Right lobe of liver (tissue), 6 donors: Measurements from ENCODE around the gene HSCB. TPM values are rescaled to one million over a fixed set of nuclear protein-coding genes. Genes with fewer than 3 reads are reported as not detected.
A peak's percentile ranks its signal among the peaks of the same experiment; 100 is the strongest.

Experiments
- ATAC-seq, 4 donors: fragments of 200-7000 bp; cut with Tn5 transposase; one replicate each; pipeline ENCODE4 v1.9.1; 2020; ENCODE audit warnings: mild to moderate bottlenecking in 4 of 4, moderate library complexity in 4 of 4
- DNase-seq, 3 donors: peaks; one replicate each; pipeline ENCODE4 v3.0.0-alpha.2; 2020
- H3K27ac ChIP-seq, 3 donors: fragments of 200-600 bp; one replicate each; pipeline ENCODE4 v1.8.0; 2022
- H3K27me3 ChIP-seq, 2 donors: fragments of 200-600 bp; one replicate each; pipeline ENCODE4 v1.8.0; 2022
- H3K36me3 ChIP-seq, 4 donors: fragments of 200-600 bp; sonication (generic) in 1 of 4; one replicate each; pipeline versions ENCODE4 v1.5.1 to v1.8.0; 2017 to 2022; ENCODE audit warnings: control low read depth in 1 of 4
- H3K4me1 ChIP-seq, 4 donors: fragments of 200-600 bp; sonication (generic) in 1 of 4; one replicate each; pipeline versions ENCODE4 v1.5.1 to v1.8.0; 2017 to 2022; ENCODE audit warnings: control low read depth in 1 of 4
- H3K4me3 ChIP-seq, 3 donors: fragments of 200-600 bp; one replicate each; pipeline ENCODE4 v1.8.0; 2022
- H3K9me3 ChIP-seq, 4 donors: fragments of 200-600 bp; sonication (generic) in 1 of 4; one replicate each; pipeline versions ENCODE4 v1.5.1 to v1.8.0; 2017 to 2022; ENCODE audit warnings: control low read depth in 1 of 4
- POLR2A ChIP-seq: fragments of 450-650 bp; IDR thresholded peaks from one replicate; pipeline ENCODE4 v1.6.1; 2017; ENCODE audit warnings: antibody characterized with exemption, mild to moderate bottlenecking
- WGBS: methylation state at CpG from one replicate; pipeline ENCODE4 v1.1.6; 2018; ENCODE audit warnings: low coverage, low lambda C conversion rate; ENCODE audit not compliant: insufficient coverage; ENCODE audit errors: missing lambda C conversion rate; 5-methylcytosine and 5-hydroxymethylcytosine counted together
- intact Hi-C, 2 donors: fragments of 100-400 bp; cut with DNase I; formaldehyde crosslinking; loops; one replicate each; pipeline versions ENCODE4 v1.11.2 to v1.14.1; 2022
- total RNA-seq, 6 experiments: library from RNA; depleted of rRNA in 2 of 6; stranded (reverse); fragments of >200 nt in 2 of 6; fragmentation: NEBNext Ultra II Directional in 3 of 6; extraction: Animal tissue kit (Norgen Biotek cat#: 25700) in 3 of 6; gene quantifications; one replicate each; pipeline versions ENCODE4 v1.1.0 to v1.2.4, GENCODE V29; 2016 to 2023
- TF ChIP-seq, protein P1 (sequence below), 4 donors: fragments of 200-600 bp in 3 of 4; fragments of 450-650 bp in 1 of 4; IDR thresholded peaks; one replicate each; pipeline versions ENCODE4 v1.5.1 to v1.8.0; 2016 to 2022; ENCODE audit warnings: antibody characterized with exemption in 4 of 4, mild to moderate bottlenecking in 2 of 4
- donor health status: DM: no; HTN: yes; CAD: no.
- donor health status: DM: no; HTN: no; CAD: no.
- donor health status: DM: no; HTN: no; CAD: no.
- donor health status: DM: no; HTN: yes; CAD: no.
- donor health status: DM: no; HTN: yes; CAD: no.

The HSCB gene
- total RNA-seq, 6 experiments from 2014 or later, result 11.6 to 29.0 (median 13.4) TPM

DNA sequence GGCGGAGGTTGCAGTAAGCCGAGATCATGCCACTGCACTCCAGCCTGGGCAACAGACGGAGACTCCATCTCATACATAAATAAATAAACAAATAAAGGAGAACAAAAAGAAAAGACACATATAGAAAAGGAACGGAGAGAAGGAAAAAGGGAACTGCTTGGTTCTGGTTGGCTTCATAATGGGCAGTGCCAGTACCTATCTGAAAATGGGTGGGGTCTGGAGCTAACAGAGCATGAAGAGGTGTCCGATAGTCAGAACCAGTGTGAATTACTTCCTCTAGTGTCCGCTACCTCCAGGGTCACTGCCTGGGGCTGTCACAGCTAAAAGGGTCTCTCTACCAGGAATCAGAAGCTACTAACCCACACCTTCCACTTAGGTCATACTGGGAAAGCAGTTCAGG lies 35.0 kb upstream of the HSCB start:
- no peaks in the 10 kb centered on the region for H3K27me3 ChIP-seq
- H3K36me3 ChIP-seq, result no peaks in the 10 kb centered on the region
- H3K4me3 ChIP-seq, result no peak overlapping the region
- intact Hi-C loops, result no loop called here
- ATAC-seq (no peak), DNase-seq (no peak)
- H3K27ac ChIP-seq, result no peak overlapping the region
- H3K4me1 ChIP-seq, result peaks cover 0 to 9% (median 0%) of the 10 kb centered on the region in 4 donors
- TF ChIP-seq, protein P1, sequence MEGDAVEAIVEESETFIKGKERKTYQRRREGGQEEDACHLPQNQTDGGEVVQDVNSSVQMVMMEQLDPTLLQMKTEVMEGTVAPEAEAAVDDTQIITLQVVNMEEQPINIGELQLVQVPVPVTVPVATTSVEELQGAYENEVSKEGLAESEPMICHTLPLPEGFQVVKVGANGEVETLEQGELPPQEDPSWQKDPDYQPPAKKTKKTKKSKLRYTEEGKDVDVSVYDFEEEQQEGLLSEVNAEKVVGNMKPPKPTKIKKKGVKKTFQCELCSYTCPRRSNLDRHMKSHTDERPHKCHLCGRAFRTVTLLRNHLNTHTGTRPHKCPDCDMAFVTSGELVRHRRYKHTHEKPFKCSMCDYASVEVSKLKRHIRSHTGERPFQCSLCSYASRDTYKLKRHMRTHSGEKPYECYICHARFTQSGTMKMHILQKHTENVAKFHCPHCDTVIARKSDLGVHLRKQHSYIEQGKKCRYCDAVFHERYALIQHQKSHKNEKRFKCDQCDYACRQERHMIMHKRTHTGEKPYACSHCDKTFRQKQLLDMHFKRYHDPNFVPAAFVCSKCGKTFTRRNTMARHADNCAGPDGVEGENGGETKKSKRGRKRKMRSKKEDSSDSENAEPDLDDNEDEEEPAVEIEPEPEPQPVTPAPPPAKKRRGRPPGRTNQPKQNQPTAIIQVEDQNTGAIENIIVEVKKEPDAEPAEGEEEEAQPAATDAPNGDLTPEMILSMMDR (IDR thresholded peaks at IDR 0.05), result no peak
- TF ChIP-seq POLR2A, result no peak
- no peaks in the 10 kb centered on the region for H3K9me3 ChIP-seq
- WGBS, result 92% methylated on average over 4 of the region's 6 CpGs

DNA sequence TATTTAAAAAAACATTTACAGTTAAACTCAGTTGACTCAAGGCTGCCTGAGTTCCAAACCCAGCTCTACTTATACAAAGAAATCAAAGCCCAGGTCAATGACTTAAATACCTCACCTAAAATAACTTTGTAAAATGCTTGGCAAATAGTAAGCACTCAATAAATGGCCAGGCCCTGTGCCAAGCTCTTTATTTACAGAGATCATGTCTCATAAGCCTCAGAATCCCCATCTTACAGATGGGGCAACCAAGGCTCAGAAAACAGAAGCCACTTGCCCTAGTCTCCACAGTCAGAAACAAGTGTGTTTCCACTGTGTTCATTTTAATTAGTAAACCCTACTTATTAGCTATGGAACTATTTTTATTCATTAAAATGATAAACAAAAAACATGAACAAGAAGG lies 31.7 kb upstream of the HSCB start:
- no peaks in the 10 kb centered on the region for H3K27me3 ChIP-seq
- DNase-seq (no peak), ATAC-seq (peak in 2 of 4 donors; percentile 28 to 39)
- intact Hi-C loops, result no loop called here
- no peak for TF ChIP-seq POLR2A
- TF ChIP-seq, protein P1 (IDR thresholded peaks at IDR 0.05), result no peak
- H3K36me3 ChIP-seq, result no peaks in the 10 kb centered on the region
- H3K4me3 ChIP-seq, result no peak overlapping the region
- H3K9me3 ChIP-seq, result no peaks in the 10 kb centered on the region
- peaks cover 0 to 14% (median 0%) of the 10 kb centered on the region in 4 donors for H3K4me1 ChIP-seq
- no peak overlapping the region for H3K27ac ChIP-seq

DNA sequence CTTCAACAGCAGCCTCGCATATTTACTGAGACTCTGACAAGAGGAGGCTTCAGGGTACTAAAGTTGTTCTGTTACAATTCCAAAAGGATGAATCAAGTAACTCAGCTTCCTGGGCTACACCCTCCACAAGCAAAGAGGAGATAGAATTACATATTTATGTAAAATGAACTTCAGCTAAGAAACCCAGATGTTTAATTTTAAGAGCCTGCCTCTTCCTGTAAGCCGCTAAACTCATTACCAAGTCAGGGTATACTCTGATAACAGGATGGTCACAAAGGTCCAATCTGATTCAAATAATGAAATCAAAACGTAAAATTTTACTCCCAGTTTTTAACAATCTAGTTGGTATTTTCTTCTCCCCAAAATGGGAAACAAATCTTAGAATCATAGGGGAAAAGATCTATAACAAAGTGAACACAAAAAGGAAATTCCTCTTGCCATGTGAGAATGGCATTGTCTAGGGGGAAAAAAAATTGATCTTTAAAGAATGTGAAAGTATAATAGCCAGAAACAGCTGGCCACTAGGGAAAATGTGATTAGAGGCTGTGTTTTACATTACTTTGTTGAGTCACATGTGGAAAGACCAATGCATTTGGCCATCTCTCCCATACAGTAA lies 31.2 kb upstream of the HSCB start:
- H3K4me1 ChIP-seq, result peaks cover 0 to 14% (median 0%) of the 10 kb centered on the region in 4 donors
- peak overlapping the region in 1 of 3 donors; percentile 7 for H3K27ac ChIP-seq
- peak in 1 of 4 donors; percentile 9 for ATAC-seq
- H3K4me3 ChIP-seq, result no peak overlapping the region
- H3K27me3 ChIP-seq, result no peaks in the 10 kb centered on the region
- TF ChIP-seq, protein P1 (IDR thresholded peaks at IDR 0.05), result no peak
- TF ChIP-seq POLR2A, result no peak
- DNase-seq, result no peak
- H3K36me3 ChIP-seq, result no peaks in the 10 kb centered on the region
- intact Hi-C loops, result no loop called here
- WGBS, result 48% methylated on average over 3 of the region's 3 CpGs
- H3K9me3 ChIP-seq, result no peaks in the 10 kb centered on the region

DNA sequence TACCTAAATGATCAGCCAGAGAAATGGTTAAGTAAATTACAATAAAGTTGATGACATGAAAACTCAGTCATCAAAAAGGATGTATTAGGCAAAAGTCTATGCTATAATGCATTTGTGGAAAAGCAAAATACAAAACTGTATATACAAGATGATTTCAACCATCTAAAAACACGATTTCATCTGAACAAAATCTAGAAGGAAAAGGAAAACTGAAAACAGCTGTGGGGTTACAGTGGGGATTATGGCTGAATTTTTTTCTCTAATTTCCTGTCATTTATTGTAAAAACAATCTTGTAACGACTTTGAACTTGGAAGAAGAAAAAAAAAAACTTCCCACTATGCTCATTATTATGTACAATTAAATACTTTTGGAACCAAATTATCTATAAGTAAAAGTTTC lies 30.5 kb upstream of the HSCB start:
- 60% methylated on average over 2 of the region's 2 CpGs for WGBS
- Histone ChIP-seq H3K4me1 (peaks cover 0 to 14% (median 0%) of the 10 kb centered on the region in 4 donors), H3K27ac (peak overlapping the region; percentile 7 to 52 (median 35)), H3K4me3 (no peak overlapping the region), H3K36me3 (no peaks in the 10 kb centered on the region), H3K9me3 (no peaks in the 10 kb centered on the region), H3K27me3 (no peaks in the 10 kb centered on the region)
- no peak for ATAC-seq
- TF ChIP-seq POLR2A, result no peak
- TF ChIP-seq, protein P1 (IDR thresholded peaks at IDR 0.05), result no peak
- no peak for DNase-seq
- intact Hi-C loops, result no loop called here
